T47D (cell line): ENCODE results near the gene SIRT4.

Experiments used
- DNase-seq, 2 experiments: peaks; one replicate each; pipeline versions ENCODE4 v3.0.0 to v3.0.0-alpha.2; 2011 to 2012; ENCODE audit warnings: low read depth in 1 of 2, low spot score in 1 of 2
- JUND ChIP-seq: IDR thresholded peaks from 2 replicates; pipeline ENCODE4 v1.6.1; 2012; ENCODE audit warnings: low read depth
- in situ Hi-C: cut with HindIII; loops from 2 replicates; pipeline ENCODE4 v1.10.0; 2016; ENCODE audit warnings: low sequenced_read_pairs, low pct_unique_long_range_greater_than_20kb

SIRT4 gene

GRCh38 chr12:120290609-120291305, 11.4 kb upstream of the SIRT4 start:
- peak in 1 of 2 experiments; percentile 90 for DNase-seq
- in situ Hi-C loops: no loop called here

GRCh38 chr12:120292411-120292660, 9.8 kb upstream of the SIRT4 start:
- no peak for TF ChIP-seq JUND
- in situ Hi-C loops: no loop called here
- DNase-seq: no peak

More at GRCh38 chr12:120290609-120291305, 11.4 kb upstream of the SIRT4 start:
- TF ChIP-seq JUND: no peak

GRCh38 chr12:120292661-120293531, 9.2 kb upstream of the SIRT4 start, which contains the start of gene RNU4-1:
Gene RNU4-1, minus strand, starts transcription at chr12:120293237.
- peak; percentile 31 to 98 for DNase-seq
- in situ Hi-C loops: no loop called here
- TF ChIP-seq JUND: no peak

GRCh38 chr12:120314220-120314619, 12.1 kb downstream of the SIRT4 start:
- DNase-seq: peak in 1 of 2 experiments; percentile 33
- in situ Hi-C loops: no loop called here
- TF ChIP-seq JUND: no peak

GRCh38 chr12:120316798-120317223, 14.7 kb downstream of the SIRT4 start:
- in situ Hi-C loops: no loop called here
- TF ChIP-seq JUND: no peak

GRCh38 chr12:120317224-120318105, 15.3 kb downstream of the SIRT4 start:
- in situ Hi-C loops: no loop called here
- no peak for TF ChIP-seq JUND
- DNase-seq: peak; percentile 97 to 100

More at GRCh38 chr12:120316798-120317223, 14.7 kb downstream of the SIRT4 start:
- DNase-seq: peak in 1 of 2 experiments; percentile 55

- in situ Hi-C loops: no loop called here
- DNase-seq: peak in 1 of 2 experiments; percentile 24
- TF ChIP-seq JUND: no peak
Measured at GRCh38 chr12:120321382-120322202, 19.5 kb downstream of the SIRT4 start.

GRCh38 chr12:120323772-120324171, 21.7 kb downstream of the SIRT4 start:
- DNase-seq: no peak
- no peak for TF ChIP-seq JUND
- in situ Hi-C loops: no loop called here

GRCh38 chr12:120324841-120325417, 22.8 kb downstream of the SIRT4 start:
- DNase-seq: no peak

GRCh38 chr12:120327593-120327992, 25.5 kb downstream of the SIRT4 start, which contains the start of gene PLA2G1B:
Gene PLA2G1B, minus strand, starts transcription at chr12:120327779. Its CDS starts 26 bp downstream, at chr12:120327753.
- no peak for DNase-seq
- no peak for TF ChIP-seq JUND
- in situ Hi-C loops: no loop called here

More at GRCh38 chr12:120324841-120325417, 22.8 kb downstream of the SIRT4 start:
- in situ Hi-C loops: no loop called here
- no peak for TF ChIP-seq JUND

GRCh38 chr12:120328228-120328627, 26.1 kb downstream of the SIRT4 start:
- no peak for TF ChIP-seq JUND
- in situ Hi-C loops: no loop called here
- DNase-seq: no peak
